Fibroblast of mammary gland (primary cell): Measurements from ENCODE around the gene F2R.

Experiments used
- DNase-seq: peaks from one replicate; pipeline ENCODE4 v3.0.0-alpha.2; 2010; ENCODE audit warnings: low read depth
- H3K4me3 ChIP-seq: 2 replicates; pipeline ENCODE4 v1.5.1; 2011; ENCODE audit warnings: low read depth, mild to moderate bottlenecking, low read length, moderate library complexity; ENCODE audit not compliant: control insufficient read depth
- TF ChIP-seq, protein P1 (sequence below): conservative IDR thresholded peaks from 2 replicates; pipeline ENCODE4 v1.5.1; 2011; ENCODE audit warnings: low read depth, low read length, inconsistent platforms; ENCODE audit not compliant: control insufficient read depth, insufficient read depth

Gene F2R

DNA sequence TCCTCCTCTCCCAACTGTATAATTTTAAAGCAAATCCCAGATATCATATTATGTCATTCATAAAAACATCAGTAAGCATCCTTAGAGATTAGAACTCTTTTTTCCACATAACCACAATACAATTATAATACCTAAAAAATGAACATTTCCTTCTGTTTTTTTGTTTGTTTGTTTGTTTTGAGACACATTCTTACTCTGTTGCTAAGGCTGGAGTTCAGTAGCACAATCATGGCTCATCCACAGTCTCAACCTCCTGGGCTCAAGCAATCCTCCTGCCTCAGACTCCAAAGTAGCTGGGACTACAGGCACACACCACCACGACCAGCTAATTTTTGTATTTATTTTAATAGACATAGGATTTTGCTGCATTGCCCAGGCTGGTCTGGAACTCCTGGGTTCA is 8.0 kb downstream of the F2R start:
- no peak for DNase-seq
- H3K4me3 ChIP-seq, result no peak overlapping the region
- TF ChIP-seq, protein P1, sequence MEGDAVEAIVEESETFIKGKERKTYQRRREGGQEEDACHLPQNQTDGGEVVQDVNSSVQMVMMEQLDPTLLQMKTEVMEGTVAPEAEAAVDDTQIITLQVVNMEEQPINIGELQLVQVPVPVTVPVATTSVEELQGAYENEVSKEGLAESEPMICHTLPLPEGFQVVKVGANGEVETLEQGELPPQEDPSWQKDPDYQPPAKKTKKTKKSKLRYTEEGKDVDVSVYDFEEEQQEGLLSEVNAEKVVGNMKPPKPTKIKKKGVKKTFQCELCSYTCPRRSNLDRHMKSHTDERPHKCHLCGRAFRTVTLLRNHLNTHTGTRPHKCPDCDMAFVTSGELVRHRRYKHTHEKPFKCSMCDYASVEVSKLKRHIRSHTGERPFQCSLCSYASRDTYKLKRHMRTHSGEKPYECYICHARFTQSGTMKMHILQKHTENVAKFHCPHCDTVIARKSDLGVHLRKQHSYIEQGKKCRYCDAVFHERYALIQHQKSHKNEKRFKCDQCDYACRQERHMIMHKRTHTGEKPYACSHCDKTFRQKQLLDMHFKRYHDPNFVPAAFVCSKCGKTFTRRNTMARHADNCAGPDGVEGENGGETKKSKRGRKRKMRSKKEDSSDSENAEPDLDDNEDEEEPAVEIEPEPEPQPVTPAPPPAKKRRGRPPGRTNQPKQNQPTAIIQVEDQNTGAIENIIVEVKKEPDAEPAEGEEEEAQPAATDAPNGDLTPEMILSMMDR, result no peak

DNA sequence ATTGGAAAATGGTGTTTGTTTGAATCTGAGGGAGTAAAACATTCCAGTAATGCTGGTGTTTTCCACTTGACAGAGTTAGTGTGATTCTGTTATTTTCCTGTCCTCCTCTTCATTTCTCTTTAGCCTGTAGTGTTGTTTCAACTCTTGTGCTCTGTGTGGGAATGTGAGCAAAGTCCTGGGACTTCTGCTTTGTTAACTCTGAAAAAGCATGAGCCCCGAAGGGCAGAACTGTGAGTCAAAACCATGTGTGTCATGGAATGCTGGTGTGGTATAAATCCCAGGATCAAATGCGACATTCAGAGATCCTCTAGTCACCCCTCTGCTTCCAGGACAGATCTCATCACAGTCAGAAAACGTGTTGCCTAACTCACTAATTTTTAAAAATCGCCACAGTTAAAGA is 8.9 kb downstream of the F2R start:
- H3K4me3 ChIP-seq, result no peak overlapping the region
- peak; percentile 67 for DNase-seq
- TF ChIP-seq, protein P1, result no peak

DNA sequence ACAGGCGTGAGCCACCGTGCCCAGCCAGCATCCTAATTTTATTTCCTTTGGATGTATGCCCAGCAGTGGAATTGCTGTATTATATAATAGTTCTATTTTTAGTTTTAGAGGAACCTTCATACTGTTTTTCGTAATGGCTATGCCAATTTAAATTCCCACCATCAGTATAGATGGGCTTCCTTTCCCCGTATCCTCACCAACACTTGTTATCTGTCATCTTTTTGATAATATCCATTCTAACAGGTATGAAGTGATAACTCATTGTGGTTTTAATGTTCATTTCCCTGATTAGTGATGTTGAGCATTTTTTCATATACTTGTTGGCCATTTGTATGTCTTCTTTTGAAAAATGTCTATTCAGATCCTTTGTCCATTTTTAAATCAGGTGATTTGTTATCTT is 13.0 kb downstream of the F2R start:
- no peak overlapping the region for H3K4me3 ChIP-seq
- TF ChIP-seq, protein P1, result no peak
- no peak for DNase-seq

DNA sequence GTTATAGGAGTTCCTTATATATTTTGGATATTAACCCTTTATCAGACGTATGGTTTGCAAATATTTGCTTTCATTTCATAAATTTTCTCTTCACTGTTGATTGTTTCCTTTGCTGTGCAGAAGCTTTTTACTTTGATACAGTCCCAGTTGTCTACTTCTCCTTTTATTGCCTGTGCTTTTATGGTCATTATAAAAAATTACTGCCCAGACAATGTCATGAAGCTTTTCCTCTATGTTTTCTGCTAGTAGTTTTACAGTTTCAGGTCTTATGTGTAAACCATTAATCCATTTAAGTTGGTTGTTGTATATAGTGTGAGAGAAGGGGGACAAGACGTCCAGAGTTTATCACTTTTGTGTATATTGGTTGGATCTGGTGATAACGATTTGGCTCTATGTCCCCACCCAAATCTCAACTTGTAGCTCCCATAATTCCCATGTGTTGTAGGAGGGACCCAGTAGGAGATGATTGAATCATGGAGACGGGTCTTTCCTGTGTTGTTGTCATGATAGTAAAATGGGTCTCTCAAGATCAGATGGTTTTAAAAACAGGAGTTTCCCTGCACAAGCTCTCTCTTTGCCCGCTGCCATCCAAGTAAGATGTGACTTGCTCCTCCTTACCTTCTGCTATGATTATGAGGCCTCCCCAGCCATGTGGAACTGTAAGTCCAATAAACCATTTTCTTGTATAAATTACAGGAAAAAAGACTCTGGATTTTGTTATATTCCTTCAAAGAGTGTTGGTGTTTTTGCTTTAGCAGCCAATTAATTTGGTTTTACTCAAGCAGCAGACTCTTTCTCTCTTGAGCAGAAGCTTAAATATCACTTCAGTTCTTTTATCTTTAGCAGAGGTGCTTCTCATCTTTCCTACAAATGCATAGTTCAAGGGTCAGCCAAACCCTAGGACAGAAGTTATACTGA is 13.7 kb downstream of the F2R start:
- DNase-seq, result no peak
- TF ChIP-seq, protein P1, result no peak
- H3K4me3 ChIP-seq, result no peak overlapping the region

- TF ChIP-seq, protein P1, result no peak
Measured at GRCh38 chr5:76732405-76733048, 16.6 kb downstream of the F2R start.

GRCh38 chr5:76733049-76733417 is 17.1 kb downstream of the F2R start:
- TF ChIP-seq, protein P1, result no peak
- DNase-seq, result no peak
- H3K4me3 ChIP-seq, result no peak overlapping the region

More at GRCh38 chr5:76732405-76733048, 16.6 kb downstream of the F2R start:
- DNase-seq, result no peak
- H3K4me3 ChIP-seq, result no peak overlapping the region
